ENCODE results near the gene CLMP. TPM values are rescaled to one million over a fixed set of nuclear protein-coding genes. Genes with fewer than 3 reads are reported as not detected.
A peak's percentile ranks its signal among the peaks of the same experiment; 100 is the strongest.

The CLMP gene
- total and polyA plus RNA-seq, 9 of the 15 experiments (the other 6 are each of a cell fraction or from before 2014, with no cell fraction given): 0.02 to 0.15 (median 0.03) TPM; not detected in 6

- Histone ChIP-seq H3K9me3 (replicated peaks; ENCODE audit: control insufficient read depth, insufficient read depth, low read depth, low read length) (no peaks in the 10 kb centered on the region), H3K36me3 (ENCODE audit: control insufficient read depth, insufficient read depth, low read length) (no peaks in the 10 kb centered on the region), H3K27ac (ENCODE audit: extremely low read depth, low read depth, low read length) (no peak overlapping the region), H3K79me2 (ENCODE audit: control insufficient read depth, insufficient read depth, low read length) (no peaks in the 10 kb centered on the region), H3K4me1 (replicated peaks in 1 of 2; ENCODE audit: control insufficient read depth in 2 of 2, insufficient read depth in 2 of 2, low read length in 2 of 2) (no peaks in the 10 kb centered on the region), H3K9ac (ENCODE audit: insufficient read depth in 1 of 2, low read depth in 2 of 2, low read length in 2 of 2) (no peak overlapping the region), H3K9me1 (ENCODE audit: control insufficient read depth, insufficient read depth, low read length) (no peaks in the 10 kb centered on the region), H2AFZ (ENCODE audit: low read depth, low read length) (no peak overlapping the region), H3K4me3 (no peak overlapping the region), H3K27me3 (ENCODE audit: control insufficient read depth in 2 of 2, insufficient read depth in 2 of 2, low read length in 2 of 2) (peaks cover 14 to 45% of the 10 kb centered on the region in 2 experiments; a peak in 4 of 5 replicates), H4K20me1 (replicated peaks; ENCODE audit: control insufficient read depth, insufficient read depth, low read length) (no peaks in the 10 kb centered on the region), H3K4me2 (ENCODE audit: insufficient read depth, low read length) (no peak overlapping the region)
- FAIRE-seq (no peak), ATAC-seq (no peak), DNase-seq (ENCODE audit: extremely low read depth in 1 of 4, low spot score in 3 of 4) (no peak)
- WGBS (ENCODE audit: insufficient coverage, low coverage, missing lambda C conversion rate): under 1% methylated on average over 17 of the region's 17 CpGs
- peak; percentile 62 for TF ChIP-seq NFIC (IDR thresholded peaks at IDR 0.05)
- TF ChIP-seq SRSF3 (IDR thresholded peaks at IDR 0.05; ENCODE audit: insufficient read depth, low read length): no peak
- TF ChIP-seq WHSC1 (IDR thresholded peaks at IDR 0.05; ENCODE audit: low read length): no peak
- no TSS peak for BruUV-seq (replicated peaks)
- ChIA-PET POLR2A (interaction anchor here (0.6 kb wide), 1 partner anchor 7 kb away, joined by 3 read pairs; no protein-coding TSS in a partner anchor), CTCF (ENCODE audit: low intra/inter-chr PET ratio) (no interaction called here)
- in situ Hi-C loops (cut with MboI): no loop called here
- intact Hi-C loops (cut with micrococcal nuclease): no loop called here
These were observed 7.2 kb downstream of the CLMP start for GRCh38 chr11:123187665-123188507.

GRCh38 chr11:123187248-123187647 is 7.8 kb downstream of the CLMP start:
- WGBS (ENCODE audit: insufficient coverage, low coverage, missing lambda C conversion rate): 2% methylated on average over 4 of the region's 4 CpGs
- no TSS peak for BruUV-seq (replicated peaks)
- Histone ChIP-seq H3K27me3 (ENCODE audit: control insufficient read depth in 2 of 2, insufficient read depth in 2 of 2, low read length in 2 of 2) (peaks cover 14 to 51% of the 10 kb centered on the region in 2 experiments; a peak in 4 of 5 replicates), H3K4me3 (no peak overlapping the region), H3K4me2 (ENCODE audit: insufficient read depth, low read length) (no peak overlapping the region), H4K20me1 (replicated peaks; ENCODE audit: control insufficient read depth, insufficient read depth, low read length) (no peaks in the 10 kb centered on the region), H3K4me1 (replicated peaks in 1 of 2; ENCODE audit: control insufficient read depth in 2 of 2, insufficient read depth in 2 of 2, low read length in 2 of 2) (no peaks in the 10 kb centered on the region), H3K9me1 (ENCODE audit: control insufficient read depth, insufficient read depth, low read length) (no peaks in the 10 kb centered on the region), H3K27ac (ENCODE audit: extremely low read depth, low read depth, low read length) (no peak overlapping the region), H3K9me3 (replicated peaks; ENCODE audit: control insufficient read depth, insufficient read depth, low read depth, low read length) (no peaks in the 10 kb centered on the region), H2AFZ (ENCODE audit: low read depth, low read length) (no peak overlapping the region), H3K79me2 (ENCODE audit: control insufficient read depth, insufficient read depth, low read length) (no peaks in the 10 kb centered on the region), H3K9ac (ENCODE audit: insufficient read depth in 1 of 2, low read depth in 2 of 2, low read length in 2 of 2) (no peak overlapping the region), H3K36me3 (ENCODE audit: control insufficient read depth, insufficient read depth, low read length) (no peaks in the 10 kb centered on the region)
- no peak for FAIRE-seq
- no peak for ATAC-seq
- in situ Hi-C loops (cut with MboI): no loop called here
- POLR2A ChIA-PET: no interaction called here
- intact Hi-C loops (cut with micrococcal nuclease): no loop called here
- DNase-seq (ENCODE audit: extremely low read depth in 1 of 4, low spot score in 3 of 4): no peak
- CTCF ChIA-PET (ENCODE audit: low intra/inter-chr PET ratio): no interaction called here
- TF ChIP-seq ZNF318 (IDR thresholded peaks at IDR 0.05; ENCODE audit: borderline replicate concordance in 1 of 2, low read depth in 1 of 2) (no peak), POLR2B (IDR thresholded peaks at IDR 0.05; ENCODE audit: low read depth, partially characterized antibody) (no peak), LARP7 (IDR thresholded peaks at IDR 0.05) (no peak)

All from K562 (cell line).